Neural progenitor cell (in vitro differentiated cells): ENCODE measurements around the gene SNTG2. TPM values are rescaled to one million over a fixed set of nuclear protein-coding genes. Genes with fewer than 3 reads are reported as not detected.

Experiments
- DNase-seq: peaks from one replicate; pipeline ENCODE4 v3.0.0-alpha.2; 2016; ENCODE audit warnings: low spot score
- H2AFZ ChIP-seq: fragments of 200-600 bp; sonication (generic); replicated peaks from 2 replicates; pipeline ENCODE4 v1.6.1; 2016; ENCODE audit warnings: antibody characterized with exemption
- H3F3A ChIP-seq: fragments of 200-600 bp; sonication (generic); 2 replicates; pipeline ENCODE4 v1.6.1; 2016; ENCODE audit warnings: antibody characterized with exemption, low read depth
- H3K27ac ChIP-seq: fragments of 200-600 bp; sonication (generic); 2 replicates; pipeline ENCODE4 v1.5.1; 2016; ENCODE audit warnings: mild to moderate bottlenecking
- H3K27me3 ChIP-seq: fragments of 200-600 bp; sonication (generic); 2 replicates; pipeline ENCODE4 v1.6.1; 2016; ENCODE audit warnings: mild to moderate bottlenecking, moderate library complexity
- H3K36me3 ChIP-seq: fragments of 200-600 bp; sonication (generic); 2 replicates; pipeline ENCODE4 v1.5.1; 2016
- H3K4me1 ChIP-seq: fragments of 200-600 bp; sonication (generic); 2 replicates; pipeline ENCODE4 v1.6.1; 2016; ENCODE audit warnings: mixed run types
- H3K4me2 ChIP-seq: fragments of 200-600 bp; sonication (generic); 2 replicates; pipeline ENCODE4 v1.6.1; 2016
- H3K4me3 ChIP-seq: fragments of 200-600 bp; sonication (generic); 2 replicates; pipeline ENCODE4 v1.5.1; 2016
- H3K79me2 ChIP-seq: fragments of 200-600 bp; sonication (generic); 2 replicates; pipeline ENCODE4 v1.6.1; 2016; ENCODE audit warnings: low read depth
- H3K9ac ChIP-seq: fragments of 200-600 bp; sonication (generic); 2 replicates; pipeline ENCODE4 v1.6.1; 2016
- H3K9me3 ChIP-seq: fragments of 200-600 bp; sonication (generic); 2 replicates; pipeline ENCODE4 v1.5.1; 2016; ENCODE audit warnings: low read depth
- H4K20me1 ChIP-seq: fragments of 200-600 bp; sonication (generic); 2 replicates; pipeline ENCODE4 v1.6.1; 2016; ENCODE audit warnings: low read depth
- H3K27ac Mint-ChIP-seq: 3 replicates; pipeline ENCODE4 v1.8.0; 2021; ENCODE audit warnings: mixed read lengths
- H3K27me3 Mint-ChIP-seq: 2 replicates; pipeline ENCODE4 v1.8.0; 2022; ENCODE audit warnings: low read depth, mild to moderate bottlenecking, inconsistent platforms, moderate library complexity, mixed read lengths; ENCODE audit not compliant: insufficient read depth
- H3K36me3 Mint-ChIP-seq: 3 replicates; pipeline ENCODE4 v1.8.0; 2021; ENCODE audit warnings: mixed read lengths
- H3K4me1 Mint-ChIP-seq: 3 replicates; pipeline ENCODE4 v1.8.0; 2021; ENCODE audit warnings: mixed read lengths
- H3K4me3 Mint-ChIP-seq: 3 replicates; pipeline ENCODE4 v1.8.0; 2021; ENCODE audit warnings: mild to moderate bottlenecking, moderate library complexity, mixed read lengths
- H3K9me3 Mint-ChIP-seq: 3 replicates; pipeline ENCODE4 v1.8.0; 2020; ENCODE audit warnings: mixed read lengths
- CTCF ChIP-seq: fragments of 200-600 bp; sonication (generic); IDR thresholded peaks from 2 replicates; pipeline ENCODE4 v1.5.1; 2017; ENCODE audit warnings: antibody characterized with exemption, mild to moderate bottlenecking
- EZH2 ChIP-seq: fragments of 200-600 bp; sonication (generic); IDR thresholded peaks from 2 replicates; pipeline ENCODE4 v1.6.1; 2017; ENCODE audit warnings: antibody characterized with exemption, mild to moderate bottlenecking, moderate library complexity
- EZH2phosphoT487 ChIP-seq: fragments of 200-600 bp; sonication (generic); IDR thresholded peaks from 2 replicates; pipeline ENCODE4 v1.6.1; 2017; ENCODE audit warnings: antibody characterized with exemption
- total RNA-seq: library from RNA; depleted of rRNA; stranded (reverse); fragments of >200 nt; gene quantifications from 2 replicates; pipeline ENCODE4 v1.2.3, GENCODE V29; 2015; ENCODE audit warnings: low replicate concordance

The SNTG2 gene
- total RNA-seq, 1 donor from 2014 or later = 1.1 TPM

GRCh38 chr2:1125633-1126370 is 175.2 kb downstream of the SNTG2 start:
- Histone ChIP-seq H3K4me2 (no peak overlapping the region), H3K27ac (no peak overlapping the region), H4K20me1 (no peaks in the 10 kb centered on the region), H3K4me1 (no peaks in the 10 kb centered on the region), H2AFZ (no peak overlapping the region), H3K27me3 (no peaks in the 10 kb centered on the region), H3K79me2 (no peaks in the 10 kb centered on the region), H3K4me3 (no peak overlapping the region), H3F3A (no peaks in the 10 kb centered on the region), H3K9ac (no peak overlapping the region), H3K9me3 (no peaks in the 10 kb centered on the region), H3K36me3 (no peaks in the 10 kb centered on the region)
- Mint-ChIP-seq H3K27me3 (peaks cover 4% of the 10 kb centered on the region), H3K36me3 (no peaks in the 10 kb centered on the region), H3K4me1 (no peaks in the 10 kb centered on the region), H3K9me3 (no peaks in the 10 kb centered on the region), H3K27ac (no peak overlapping the region), H3K4me3 (no peak overlapping the region)
- no peak for DNase-seq
- no peak for TF ChIP-seq EZH2
- no peak for TF ChIP-seq CTCF
- TF ChIP-seq EZH2phosphoT487 = no peak

DNA sequence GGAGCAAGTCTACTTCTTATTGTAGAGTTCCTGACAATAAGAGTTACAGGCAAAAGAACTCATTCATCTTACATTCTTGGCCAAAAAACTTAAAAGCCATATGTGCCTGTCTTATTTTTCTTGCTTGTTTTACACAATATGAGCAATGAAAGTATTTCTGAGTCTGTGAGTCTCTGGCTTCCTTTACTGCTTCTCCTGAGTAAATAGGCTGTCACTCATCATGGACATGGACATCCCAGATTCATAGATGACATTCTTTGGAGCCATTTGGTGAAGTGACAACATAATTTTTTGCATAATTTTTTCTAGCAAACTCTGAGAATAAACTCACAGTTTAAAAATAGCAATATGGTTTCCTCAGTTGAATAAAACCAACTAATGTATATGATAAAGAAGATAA is 179.3 kb downstream of the SNTG2 start:
- no peak for TF ChIP-seq EZH2
- TF ChIP-seq EZH2phosphoT487 = no peak
- TF ChIP-seq CTCF = no peak
- Histone ChIP-seq H3K9me3 (no peaks in the 10 kb centered on the region), H3K4me2 (no peak overlapping the region), H3F3A (no peaks in the 10 kb centered on the region), H3K4me3 (no peak overlapping the region), H2AFZ (no peak overlapping the region), H3K79me2 (no peaks in the 10 kb centered on the region), H4K20me1 (no peaks in the 10 kb centered on the region), H3K27me3 (no peaks in the 10 kb centered on the region), H3K27ac (no peak overlapping the region), H3K4me1 (no peaks in the 10 kb centered on the region), H3K36me3 (no peaks in the 10 kb centered on the region), H3K9ac (no peak overlapping the region)
- DNase-seq = no peak
- Mint-ChIP-seq H3K36me3 (no peaks in the 10 kb centered on the region), H3K27ac (no peak overlapping the region), H3K9me3 (no peaks in the 10 kb centered on the region), H3K4me1 (no peaks in the 10 kb centered on the region), H3K4me3 (no peak overlapping the region), H3K27me3 (peaks cover 4% of the 10 kb centered on the region)

- no peak overlapping the region for H3K4me3 ChIP-seq
- no peak overlapping the region for H3K4me3 Mint-ChIP-seq
- H3K36me3 Mint-ChIP-seq = no peaks in the 10 kb centered on the region
- no peaks in the 10 kb centered on the region for H3K9me3 ChIP-seq
- H3K9ac ChIP-seq = no peak overlapping the region
- peaks cover 4% of the 10 kb centered on the region for H3K27me3 Mint-ChIP-seq
- H3F3A ChIP-seq = no peaks in the 10 kb centered on the region
- H3K9me3 Mint-ChIP-seq = no peaks in the 10 kb centered on the region
- H3K4me2 ChIP-seq = no peak overlapping the region
- no peaks in the 10 kb centered on the region for H4K20me1 ChIP-seq
- no peaks in the 10 kb centered on the region for H3K36me3 ChIP-seq
- H3K27me3 ChIP-seq = no peaks in the 10 kb centered on the region
- no peaks in the 10 kb centered on the region for H3K79me2 ChIP-seq
- TF ChIP-seq CTCF (no peak), EZH2phosphoT487 (no peak), EZH2 (no peak)
- no peak overlapping the region for H3K27ac ChIP-seq
- no peaks in the 10 kb centered on the region for H3K4me1 ChIP-seq
- no peak overlapping the region for H2AFZ ChIP-seq
- H3K4me1 Mint-ChIP-seq = no peaks in the 10 kb centered on the region
- H3K27ac Mint-ChIP-seq = no peak overlapping the region
- no peak for DNase-seq
Observed at GRCh38 chr2:1130922-1131321, 180.3 kb downstream of the SNTG2 start.
